ENCODE results near the gene DNASE1L1.

Gene DNASE1L1

DNA sequence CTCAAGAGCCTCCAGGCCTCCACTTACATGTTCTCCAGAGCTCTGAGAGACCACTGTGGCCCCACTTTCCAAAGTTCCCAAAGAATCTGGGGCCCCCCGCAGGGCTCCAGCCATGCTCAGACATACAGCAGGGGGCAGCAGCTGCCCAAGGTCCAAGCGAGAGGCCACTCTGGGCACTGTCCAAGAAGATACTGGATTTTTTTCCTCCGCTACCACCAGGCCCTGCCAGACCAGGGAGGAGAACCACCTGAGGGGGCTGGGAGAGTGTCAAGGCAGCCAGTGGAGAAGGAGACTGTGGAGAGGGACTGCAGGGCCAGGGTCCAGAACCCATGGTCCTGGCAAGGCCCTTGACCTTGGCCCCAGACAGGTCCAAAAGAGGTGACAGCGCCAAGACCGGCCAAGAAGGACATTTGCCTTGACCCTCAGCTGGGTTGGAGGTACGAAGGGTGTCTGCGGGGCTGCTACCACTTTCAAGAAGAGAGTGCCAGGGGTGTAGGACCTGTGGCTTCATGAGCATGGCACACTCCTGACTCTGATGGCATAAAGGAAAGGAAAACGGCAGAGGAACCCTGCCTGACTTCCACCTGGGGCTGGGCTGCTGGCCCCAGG lies 24.7 kb downstream of the DNASE1L1 start:
- in situ Hi-C loops (cut with MboI; ENCODE audit: low sequenced_read_pairs), result no loop called here

DNA sequence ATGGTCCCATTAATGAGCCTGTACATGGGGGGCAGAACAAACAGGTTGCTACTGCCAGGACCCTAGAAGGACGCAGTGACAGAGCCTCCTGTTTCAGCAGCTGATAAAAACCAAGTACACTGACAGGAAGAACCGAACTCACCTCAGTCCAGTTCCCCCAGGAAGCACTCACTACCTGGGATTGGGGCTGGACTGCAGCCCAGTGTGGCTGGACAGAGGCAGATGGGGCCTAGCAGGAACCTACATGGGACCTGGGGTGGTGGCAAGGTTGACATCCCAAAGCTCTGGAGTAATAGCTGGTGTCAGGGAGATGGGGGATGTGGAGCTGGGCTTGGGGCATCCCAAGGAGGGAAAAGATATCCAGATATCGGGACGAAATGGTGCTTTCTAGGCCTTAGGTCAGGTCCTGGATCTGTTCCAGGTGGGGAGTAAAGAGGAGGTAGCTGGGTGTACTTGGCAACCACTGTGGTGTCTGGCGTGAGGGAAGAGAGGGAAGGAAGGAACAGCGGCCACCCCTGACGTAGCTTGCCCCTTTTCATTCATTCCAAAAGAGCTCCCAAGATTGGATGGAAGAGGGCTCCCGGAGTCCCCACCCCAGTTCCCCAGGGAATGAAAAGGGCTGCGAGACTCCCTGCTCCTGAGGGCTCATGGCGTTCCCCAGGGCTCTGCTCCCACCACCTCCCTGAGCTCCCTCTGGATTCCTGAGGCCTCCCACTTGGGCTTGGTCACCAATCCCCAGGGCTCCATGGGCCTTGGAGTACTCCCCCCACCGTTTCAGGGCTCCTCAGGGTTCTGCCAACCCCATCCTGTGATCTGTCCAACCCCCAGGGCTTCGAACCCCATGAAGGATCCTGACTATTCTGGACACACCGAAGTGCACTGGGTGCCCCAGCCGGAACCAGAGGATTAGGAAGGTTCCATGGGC lies 25.4 kb downstream of the DNASE1L1 start:
- in situ Hi-C loops (cut with MboI; ENCODE audit: low sequenced_read_pairs), result no loop called here

DNA sequence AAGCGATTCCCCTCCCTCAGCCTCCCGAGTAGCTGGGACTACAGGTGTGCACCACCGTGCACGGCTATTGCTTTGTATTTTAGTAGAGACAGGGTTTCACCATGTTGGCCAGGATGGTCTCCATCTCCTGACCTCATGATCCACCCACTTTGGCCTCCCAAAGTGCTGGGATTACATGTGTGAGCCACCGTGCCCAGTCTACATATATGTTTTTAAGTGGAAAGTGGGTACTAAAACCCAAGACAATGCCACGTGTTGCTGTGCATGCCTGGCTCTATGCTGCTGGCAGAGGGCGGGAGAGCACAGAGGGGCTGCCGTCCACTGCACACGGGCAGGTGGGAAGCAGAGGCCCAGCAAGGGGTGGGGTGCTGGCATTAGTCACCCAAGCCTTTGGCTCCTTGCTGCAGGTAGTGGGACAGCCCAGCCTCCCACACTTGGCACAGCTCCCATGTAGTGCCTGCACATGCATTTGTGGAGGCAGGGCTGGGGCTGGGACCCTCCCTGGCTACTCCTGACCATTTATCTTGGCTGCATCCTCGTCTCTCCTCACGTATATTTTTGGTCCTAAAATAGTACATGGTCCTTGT lies 26.5 kb downstream of the DNASE1L1 start:
- in situ Hi-C loops (cut with MboI; ENCODE audit: low sequenced_read_pairs), result no loop called here

DNA sequence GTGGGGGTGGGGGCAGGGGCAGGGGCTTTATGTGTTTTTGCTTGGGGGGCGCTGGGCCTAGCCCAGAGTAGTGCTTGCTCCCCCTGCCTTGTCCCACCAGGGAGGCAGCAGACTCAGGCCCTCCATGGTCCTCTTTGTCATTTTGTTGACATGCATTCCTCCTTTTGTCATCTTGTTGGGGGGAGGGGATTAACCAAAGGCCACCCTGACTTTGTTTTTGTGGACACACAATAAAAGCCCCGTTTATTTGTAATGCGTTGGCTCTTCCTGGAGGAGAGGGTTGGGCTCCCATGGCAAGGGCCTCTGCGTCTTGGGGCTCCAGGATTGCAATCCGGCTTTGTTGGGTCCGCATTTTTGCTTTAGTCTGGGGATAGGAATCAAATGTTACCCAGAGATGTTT lies 27.8 kb downstream of the DNASE1L1 start:
- in situ Hi-C loops (cut with MboI; ENCODE audit: low sequenced_read_pairs), result no loop called here

DNA sequence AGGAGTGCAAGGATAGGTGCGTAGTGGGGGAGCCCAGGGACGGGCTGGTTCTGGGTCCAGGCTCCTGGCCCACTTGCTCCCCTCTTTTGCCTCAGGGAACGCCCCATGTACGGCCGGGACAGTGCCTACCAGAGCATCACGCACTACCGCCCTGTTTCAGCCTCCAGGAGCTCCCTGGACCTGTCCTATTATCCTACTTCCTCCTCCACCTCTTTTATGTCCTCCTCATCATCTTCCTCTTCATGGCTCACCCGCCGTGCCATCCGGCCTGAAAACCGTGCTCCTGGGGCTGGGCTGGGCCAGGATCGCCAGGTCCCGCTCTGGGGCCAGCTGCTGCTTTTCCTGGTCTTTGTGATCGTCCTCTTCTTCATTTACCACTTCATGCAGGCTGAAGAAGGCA lies 28.3 kb downstream of the DNASE1L1 start:
- in situ Hi-C loops (cut with MboI; ENCODE audit: low sequenced_read_pairs), result no loop called here

DNA sequence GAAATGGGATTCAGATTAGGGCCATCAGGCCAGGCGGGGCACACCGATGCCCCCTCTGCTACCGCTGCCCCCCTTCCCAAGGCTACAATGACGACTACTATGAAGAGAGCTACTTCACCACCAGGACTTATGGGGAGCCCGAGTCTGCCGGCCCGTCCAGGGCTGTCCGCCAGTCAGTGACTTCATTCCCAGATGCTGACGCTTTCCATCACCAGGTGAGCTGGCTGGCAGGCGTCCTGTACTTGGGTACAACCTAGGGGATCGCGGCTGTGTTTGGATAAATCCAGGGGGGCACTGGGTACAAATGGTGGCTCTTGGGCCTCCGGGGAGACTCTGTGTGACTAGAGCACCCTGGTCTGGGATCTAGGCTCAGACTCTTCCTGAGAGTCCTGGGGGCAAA lies 28.9 kb downstream of the DNASE1L1 start:
- in situ Hi-C loops (cut with MboI; ENCODE audit: low sequenced_read_pairs), result no loop called here

DNA sequence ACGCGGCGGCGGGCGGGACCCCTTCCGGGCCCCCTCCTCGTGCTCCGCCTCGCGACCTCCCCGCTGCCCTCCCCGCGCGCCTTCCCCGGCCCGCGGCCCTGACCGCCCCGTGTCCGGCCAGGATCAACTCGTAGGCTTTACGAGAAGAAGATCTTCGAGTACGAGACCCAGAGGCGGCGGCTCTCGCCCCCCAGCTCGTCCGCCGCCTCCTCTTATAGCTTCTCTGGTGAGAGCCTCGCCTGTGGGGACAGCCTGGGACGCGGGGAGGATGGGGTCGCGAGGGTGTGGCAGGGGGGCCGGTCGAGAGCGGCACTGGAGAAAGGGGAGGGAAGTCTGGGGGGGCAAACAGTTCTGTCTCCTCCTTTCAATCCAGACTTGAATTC lies 29.5 kb downstream of the DNASE1L1 start:
- in situ Hi-C loops (cut with MboI; ENCODE audit: low sequenced_read_pairs), result no loop called here

DNA sequence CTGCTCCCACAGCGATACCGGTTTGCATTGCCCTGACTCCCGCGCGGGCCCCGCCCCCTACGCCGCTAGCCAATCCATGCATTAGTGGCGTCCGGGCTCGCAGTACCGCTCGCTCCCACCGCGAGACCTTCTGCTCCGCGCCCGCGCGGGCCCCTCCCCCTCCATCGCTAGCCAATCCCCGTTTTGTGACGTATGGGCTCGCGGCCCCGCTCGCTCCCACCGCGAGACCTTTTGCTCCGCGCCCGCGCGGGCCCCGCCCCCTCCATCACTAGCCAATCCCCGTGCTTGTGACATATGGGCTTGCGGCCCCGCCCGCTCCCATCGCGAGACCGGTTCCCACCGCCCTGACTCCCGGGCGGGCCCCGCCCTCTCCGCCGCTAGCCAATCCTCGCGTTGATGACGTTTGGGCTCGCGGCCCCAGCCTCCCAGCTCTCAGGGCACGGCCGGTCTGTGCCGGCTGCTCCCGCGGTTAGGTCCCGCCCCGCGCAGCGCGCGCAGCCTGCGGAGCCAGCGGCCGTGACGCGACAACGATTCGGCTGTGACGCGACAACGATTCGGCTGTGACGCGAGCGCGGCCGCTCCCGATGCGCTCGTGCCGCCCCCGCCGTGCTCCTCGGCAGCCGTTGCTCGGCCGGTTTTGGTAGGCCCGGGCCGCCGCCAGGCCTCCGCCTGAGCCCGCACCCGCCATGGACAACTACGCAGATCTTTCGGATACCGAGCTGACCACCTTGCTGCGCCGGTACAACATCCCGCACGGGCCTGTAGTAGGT lies 30.1 kb downstream of the DNASE1L1 start, which contains the start of gene EMD:
EMD (plus strand) TSS at position 497 of the 770 bp plus-strand sequence; CDS start at position 687, 190 bp downstream.
- in situ Hi-C loops (cut with MboI; ENCODE audit: low sequenced_read_pairs), result no loop called here

DNA sequence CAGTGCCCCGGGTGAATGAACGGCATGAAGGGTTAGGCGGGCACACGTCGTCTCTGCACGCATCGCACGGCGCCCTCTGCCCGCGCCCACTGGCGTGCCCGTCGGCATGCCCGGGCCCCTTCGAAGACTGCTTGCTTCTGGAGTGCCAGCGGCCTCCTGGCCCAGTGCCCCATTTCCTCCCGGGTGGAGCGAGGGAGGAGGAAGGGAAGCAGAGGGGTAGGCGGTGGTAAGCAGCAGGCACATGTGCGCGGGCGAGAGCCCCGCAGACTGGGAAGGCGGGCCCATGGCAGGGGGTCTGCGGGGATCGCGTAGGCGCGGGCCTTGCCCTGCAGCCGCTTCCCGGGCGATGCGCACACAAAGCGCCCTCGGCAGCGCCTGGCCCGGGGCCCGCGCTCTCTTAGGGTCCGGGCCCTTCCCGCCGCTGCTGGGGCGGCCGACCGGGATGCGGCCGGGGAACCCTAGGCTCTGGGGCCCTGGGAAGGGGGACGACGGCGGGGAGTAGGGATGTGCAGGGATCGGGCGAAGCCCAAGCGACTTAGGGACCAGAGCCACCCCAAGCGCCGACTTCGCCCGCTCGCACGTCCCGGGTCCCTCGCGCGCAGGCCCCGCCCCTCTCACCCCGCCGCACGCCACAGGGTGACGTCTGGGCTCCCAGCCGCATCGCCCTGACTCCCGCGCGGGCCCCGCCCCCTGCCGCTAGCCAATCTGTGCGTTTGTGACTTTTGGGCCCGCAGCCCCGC lies 30.8 kb downstream of the DNASE1L1 start:
- in situ Hi-C loops (cut with MboI; ENCODE audit: low sequenced_read_pairs), result no loop called here

DNA sequence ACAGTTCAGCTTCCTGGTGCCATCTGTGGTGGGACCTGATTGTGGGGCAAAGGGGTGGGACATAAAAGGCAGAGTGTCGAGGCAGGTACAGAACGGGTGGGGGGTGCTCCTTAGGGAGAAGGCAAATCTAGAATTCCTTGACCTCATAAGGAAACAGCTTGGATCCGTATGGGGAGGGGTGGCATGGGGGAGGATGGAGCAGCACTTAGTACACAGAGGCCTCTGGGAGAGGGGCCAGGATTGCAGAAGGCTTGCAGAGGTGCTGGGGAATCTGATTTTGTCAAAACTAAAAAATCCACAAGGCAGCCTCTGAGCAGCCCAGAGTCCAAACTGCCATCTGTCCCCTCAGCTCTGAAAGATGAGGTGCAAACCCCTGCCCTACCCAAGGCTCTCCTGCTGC lies 32.3 kb downstream of the DNASE1L1 start:
- in situ Hi-C loops (cut with MboI; ENCODE audit: low sequenced_read_pairs), result no loop called here

DNA sequence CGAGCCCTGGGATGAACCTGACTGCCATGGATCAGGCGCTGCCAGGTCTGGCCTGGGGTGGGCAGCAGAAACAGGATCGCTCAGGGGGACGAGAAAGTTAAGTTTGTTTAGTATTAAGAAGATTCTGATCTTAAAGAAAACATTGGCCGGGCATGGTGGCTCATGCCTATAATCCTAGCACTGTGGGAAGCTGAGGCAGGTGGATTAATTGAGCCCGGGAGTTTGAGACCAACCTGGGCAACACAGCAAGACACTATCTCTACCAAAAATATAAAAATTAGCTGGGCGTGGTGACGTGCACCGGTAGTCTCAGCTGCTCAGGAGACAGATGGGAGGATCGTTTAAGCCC lies 33.9 kb downstream of the DNASE1L1 start:
- in situ Hi-C loops (cut with MboI; ENCODE audit: low sequenced_read_pairs), result no loop called here

DNA sequence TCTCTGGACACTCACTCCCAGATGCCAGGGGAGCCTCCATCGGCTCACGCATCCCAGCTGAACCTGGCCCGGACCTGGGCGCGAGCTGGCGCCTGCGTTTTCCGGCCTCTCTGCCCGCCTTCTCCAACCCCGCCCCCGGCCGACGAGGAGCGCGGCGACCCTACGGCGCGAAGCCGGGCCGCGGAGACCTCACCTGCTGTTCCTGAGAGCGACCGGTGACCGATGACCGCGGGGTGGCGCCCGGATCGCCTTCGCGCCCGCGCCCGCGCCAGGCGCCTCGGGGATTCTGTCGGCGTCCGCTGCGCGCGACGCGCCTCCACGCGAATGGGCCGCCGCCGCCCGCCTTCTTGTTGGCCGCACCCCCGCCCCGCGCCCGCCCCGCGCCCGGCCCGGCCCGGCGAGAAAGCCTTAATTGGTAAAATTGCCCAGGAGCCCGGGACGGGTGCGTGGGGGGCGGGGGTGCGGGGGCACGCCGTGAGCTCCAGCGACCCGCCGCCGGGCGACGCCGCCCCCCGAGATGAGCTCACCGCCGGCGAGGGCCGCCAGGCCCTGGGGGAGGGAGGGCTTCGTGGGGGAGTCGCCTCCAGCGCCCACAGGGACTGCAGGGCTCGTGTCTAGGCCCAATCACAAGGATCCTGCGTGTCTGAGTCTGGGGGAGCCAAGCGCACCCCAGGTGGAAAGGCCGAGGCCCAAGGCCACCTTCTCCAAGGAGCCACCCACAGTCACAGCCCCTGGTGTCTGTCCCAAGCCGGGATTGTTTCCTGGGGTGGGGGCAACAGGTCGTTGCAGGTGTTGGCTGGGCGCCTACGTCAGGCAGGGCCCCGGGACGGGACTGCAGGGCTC lies 34.5 kb downstream of the DNASE1L1 start, which contains the start of gene FLNA:
FLNA (minus strand) TSS at position 322 of the 843 bp plus-strand sequence. CDS start 3,389 bp downstream, outside the sequence.
- in situ Hi-C loops (cut with MboI; ENCODE audit: low sequenced_read_pairs), result no loop called here

DNA sequence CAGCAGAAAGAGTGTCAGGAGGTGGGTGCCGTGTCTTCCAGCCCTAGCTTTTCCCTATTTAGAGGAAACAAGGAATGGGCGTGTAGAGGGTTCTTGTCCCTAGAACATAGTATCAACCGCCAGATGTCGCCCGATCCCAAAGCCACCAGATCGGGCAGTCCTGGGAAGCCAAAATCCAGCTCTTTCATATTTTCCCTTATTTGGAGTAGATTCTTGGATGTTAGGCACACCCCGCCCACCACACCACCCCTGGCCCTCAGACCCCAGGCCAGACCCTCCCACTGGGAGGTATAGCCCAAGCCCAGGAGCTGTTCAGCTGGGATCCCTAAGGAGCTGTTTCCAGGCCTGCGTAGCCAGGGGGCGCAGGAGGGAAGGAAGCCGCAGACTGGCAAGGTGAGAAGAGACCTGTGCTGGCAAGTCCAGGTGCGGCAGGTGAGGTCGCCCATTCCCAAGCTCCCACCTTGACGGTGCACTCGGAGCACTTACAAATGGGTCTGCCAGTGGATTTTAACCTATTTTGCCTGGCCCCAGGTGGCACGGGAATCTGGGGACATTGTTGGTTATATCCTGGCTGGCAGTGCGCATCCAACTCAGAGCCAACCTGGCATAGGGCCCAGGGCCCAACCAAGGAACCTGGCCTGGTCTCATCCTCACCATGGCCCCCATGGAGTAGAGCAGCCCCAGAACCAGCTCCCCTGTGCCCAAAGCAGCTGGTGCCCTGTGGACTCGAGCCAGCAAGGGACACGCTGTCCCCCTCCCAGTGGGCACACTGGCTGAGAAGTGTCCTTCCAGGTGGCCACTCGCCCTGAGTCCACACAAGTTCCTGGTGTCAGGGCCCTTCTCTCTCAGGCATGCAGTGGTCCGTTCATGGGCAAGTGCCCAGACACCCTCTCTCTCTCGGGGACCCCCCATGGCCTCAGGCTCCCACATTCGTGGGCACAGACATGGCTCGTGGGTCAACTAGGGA lies 35.4 kb downstream of the DNASE1L1 start:
- in situ Hi-C loops (cut with MboI; ENCODE audit: low sequenced_read_pairs), result no loop called here

DNA sequence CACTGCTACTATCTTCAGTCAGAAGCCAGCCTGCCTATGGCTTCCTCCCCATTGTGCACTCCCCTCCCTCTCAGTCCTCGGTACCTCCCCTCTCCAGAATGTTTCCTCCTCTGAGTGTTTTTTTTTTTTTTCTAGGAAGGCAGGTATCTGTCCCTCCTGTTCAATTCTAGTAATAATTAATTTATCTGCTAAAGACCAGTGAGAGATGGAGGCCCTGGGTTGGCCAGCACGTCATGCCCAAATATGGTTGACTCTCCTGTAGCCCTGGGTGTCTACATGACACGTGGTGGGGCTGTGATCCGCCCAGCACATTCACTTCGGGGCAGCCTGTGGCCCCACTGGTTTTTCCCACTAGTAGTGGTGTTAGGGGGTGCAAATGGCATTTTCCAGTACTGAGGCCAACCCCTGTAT lies 36.4 kb downstream of the DNASE1L1 start:
- in situ Hi-C loops (cut with MboI; ENCODE audit: low sequenced_read_pairs), result no loop called here

DNA sequence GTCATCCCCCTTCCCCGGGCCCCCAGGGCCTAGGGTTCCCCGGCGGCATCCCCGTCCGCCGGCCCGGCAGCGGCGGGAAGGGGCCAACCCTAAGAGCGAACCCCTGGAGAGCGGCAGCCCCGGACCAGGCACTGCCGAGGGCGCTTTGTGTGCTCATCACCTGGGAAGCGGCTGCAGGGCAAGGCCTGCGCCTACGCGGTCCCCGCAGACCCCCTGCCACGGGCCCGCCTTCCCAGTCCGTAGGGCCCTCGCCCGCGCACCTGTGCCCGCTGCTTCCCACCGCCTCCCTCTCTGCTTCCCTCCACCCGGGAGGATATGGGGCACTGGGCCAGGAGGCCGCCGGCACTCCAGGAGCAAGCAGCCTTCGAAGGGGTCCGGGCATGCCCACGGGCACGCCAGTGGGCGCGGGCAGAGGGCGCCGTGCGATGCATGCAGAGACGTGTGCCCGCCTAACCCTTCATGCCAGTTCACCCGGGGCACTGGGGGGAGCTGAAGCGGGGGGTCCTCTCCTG lies 37.2 kb downstream of the DNASE1L1 start:
- in situ Hi-C loops (cut with MboI; ENCODE audit: low sequenced_read_pairs), result no loop called here

DNA sequence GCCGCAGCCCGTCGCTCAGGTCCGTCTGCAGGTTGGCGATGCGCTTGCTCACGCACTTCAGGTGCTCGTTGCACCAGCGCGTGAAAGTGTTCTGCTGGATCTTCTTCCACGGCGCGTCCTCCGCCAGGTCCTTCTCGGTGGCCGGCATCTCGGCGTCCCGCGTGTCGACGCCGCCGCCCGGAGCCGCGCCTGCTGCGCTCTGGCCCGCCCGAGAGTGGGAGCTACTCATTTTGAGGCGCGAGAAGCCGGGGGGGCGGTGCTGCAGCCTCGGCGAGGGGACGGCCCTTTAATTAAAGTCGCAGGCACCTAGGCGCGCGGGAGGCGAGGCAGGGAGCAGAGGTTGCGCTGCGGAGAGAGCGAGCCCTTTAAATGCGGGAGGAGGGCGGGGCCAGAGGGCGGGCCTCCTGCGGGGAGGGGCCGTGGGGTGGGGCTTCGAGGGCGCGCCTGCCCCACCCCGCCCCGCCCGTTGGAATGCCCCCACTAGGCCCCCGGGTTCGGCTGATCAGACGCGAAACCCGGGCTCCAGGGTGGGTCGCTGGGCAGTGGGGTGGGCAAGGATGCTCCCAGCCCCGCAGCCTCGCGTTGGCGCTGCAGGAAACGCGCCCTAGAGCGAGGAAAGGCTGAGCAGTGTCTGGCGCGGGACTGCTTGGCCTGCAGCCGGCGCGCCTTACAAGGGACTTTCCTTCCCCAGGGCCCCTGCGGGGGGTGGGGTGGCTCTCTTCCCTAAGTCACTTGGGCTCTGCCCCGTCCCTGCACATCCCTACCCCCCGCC lies 37.9 kb downstream of the DNASE1L1 start:
- in situ Hi-C loops (cut with MboI; ENCODE audit: low sequenced_read_pairs), result no loop called here

DNA sequence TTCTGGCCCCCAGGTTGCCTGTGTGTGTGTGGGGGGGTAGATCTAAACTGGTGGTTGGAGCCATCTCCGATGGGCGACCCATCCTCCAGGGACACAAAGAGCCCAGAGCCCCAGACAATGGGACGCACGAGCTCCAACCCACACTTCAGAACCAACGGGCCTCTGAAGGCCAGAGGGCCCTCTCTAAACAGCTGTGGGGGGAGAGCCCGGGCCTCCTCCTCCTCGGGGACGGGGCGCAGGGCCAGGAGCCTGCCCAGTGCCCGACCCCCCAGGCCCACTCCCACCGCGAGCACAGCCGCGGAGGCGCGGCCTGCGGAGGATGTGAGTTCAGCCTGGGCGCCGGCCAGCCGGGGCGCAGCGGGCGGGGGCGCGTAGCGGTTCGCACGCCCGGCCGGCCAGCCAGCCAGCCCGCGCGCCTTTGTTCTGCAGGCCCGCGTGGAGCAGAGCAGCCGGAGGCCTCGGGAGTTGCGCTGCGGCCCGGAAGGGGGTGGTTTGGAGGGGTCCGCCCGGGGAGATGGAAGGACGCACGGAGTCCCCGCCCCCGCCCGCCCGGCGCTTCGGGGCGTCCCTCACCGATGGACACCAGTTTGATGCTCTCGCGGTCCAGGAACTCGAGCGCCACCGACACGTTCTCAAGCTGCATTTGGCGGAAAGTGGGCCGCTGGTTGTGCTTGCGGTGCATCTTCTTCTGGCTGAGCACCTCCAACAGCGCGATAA lies 38.6 kb downstream of the DNASE1L1 start:
- in situ Hi-C loops (cut with MboI; ENCODE audit: low sequenced_read_pairs), result no loop called here
